ENCODE data around the gene PAQR6. TPM values are rescaled to one million over a fixed set of nuclear protein-coding genes. Genes with fewer than 3 reads are reported as not detected.

PAQR6 gene
- total RNA-seq, 1 experiment from 2014 or later, result 0.92 TPM

DNA sequence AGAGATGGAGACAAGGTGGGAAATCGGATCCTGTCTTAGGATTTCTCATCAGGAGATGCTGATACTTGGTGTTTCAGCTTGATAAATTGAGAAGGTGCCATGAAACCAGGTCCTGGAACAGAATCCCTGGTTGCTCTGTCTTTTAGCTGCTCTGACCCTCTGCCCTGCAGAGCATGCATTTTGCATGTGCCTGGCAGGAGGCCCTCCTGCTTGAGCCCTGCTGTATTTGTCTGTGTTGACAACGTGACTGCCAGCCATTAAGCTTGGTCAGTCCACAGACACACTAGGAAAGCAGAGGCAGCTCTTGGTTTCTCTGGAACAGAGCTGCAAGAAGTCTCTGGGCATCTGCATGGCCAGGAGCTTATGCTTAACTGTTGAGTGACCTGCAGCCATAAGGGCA is 51.4 kb downstream of the PAQR6 start:
- no peak for DNase-seq (ENCODE audit: low read depth, low spot score)
- no peak for ATAC-seq
- Histone ChIP-seq H3K36me3 (ENCODE audit: control insufficient read depth, insufficient read depth, low read length) (peaks cover 4% of the 10 kb centered on the region; the same call in 1 of the 2 replicates), H3K4me1 (ENCODE audit: control insufficient read depth, insufficient read depth, low read length) (peaks cover 10% of the 10 kb centered on the region; the same call in 1 of the 2 replicates), H3K4me3 (ENCODE audit: low read depth in 2 of 2, low read length in 2 of 2) (no peak overlapping the region), H3K9me3 (ENCODE audit: control insufficient read depth, insufficient read depth, low read depth, low read length) (no peaks in the 10 kb centered on the region), H3K27me3 (ENCODE audit: control insufficient read depth, insufficient read depth, low read length) (no peaks in the 10 kb centered on the region), H3K27ac (ENCODE audit: low read length) (no peak overlapping the region)
- CTCF ChIA-PET, result no interaction called here
- BruUV-seq (replicated peaks), result no TSS peak
- intact Hi-C loops (cut with micrococcal nuclease; ENCODE audit: unreplicated experiment), result no loop called here
- TF ChIP-seq TCF7L2 (IDR thresholded peaks at IDR 0.05; ENCODE audit: low read depth, low read length) (no peak), SIN3A (IDR thresholded peaks at IDR 0.05; ENCODE audit: borderline replicate concordance, insufficient read depth, low read depth, low read length) (no peak), POLR2AphosphoS5 (IDR thresholded peaks at IDR 0.05; ENCODE audit: low read depth, low read length) (no peak)
- TF ChIP-seq, protein P1, sequence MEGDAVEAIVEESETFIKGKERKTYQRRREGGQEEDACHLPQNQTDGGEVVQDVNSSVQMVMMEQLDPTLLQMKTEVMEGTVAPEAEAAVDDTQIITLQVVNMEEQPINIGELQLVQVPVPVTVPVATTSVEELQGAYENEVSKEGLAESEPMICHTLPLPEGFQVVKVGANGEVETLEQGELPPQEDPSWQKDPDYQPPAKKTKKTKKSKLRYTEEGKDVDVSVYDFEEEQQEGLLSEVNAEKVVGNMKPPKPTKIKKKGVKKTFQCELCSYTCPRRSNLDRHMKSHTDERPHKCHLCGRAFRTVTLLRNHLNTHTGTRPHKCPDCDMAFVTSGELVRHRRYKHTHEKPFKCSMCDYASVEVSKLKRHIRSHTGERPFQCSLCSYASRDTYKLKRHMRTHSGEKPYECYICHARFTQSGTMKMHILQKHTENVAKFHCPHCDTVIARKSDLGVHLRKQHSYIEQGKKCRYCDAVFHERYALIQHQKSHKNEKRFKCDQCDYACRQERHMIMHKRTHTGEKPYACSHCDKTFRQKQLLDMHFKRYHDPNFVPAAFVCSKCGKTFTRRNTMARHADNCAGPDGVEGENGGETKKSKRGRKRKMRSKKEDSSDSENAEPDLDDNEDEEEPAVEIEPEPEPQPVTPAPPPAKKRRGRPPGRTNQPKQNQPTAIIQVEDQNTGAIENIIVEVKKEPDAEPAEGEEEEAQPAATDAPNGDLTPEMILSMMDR (IDR thresholded peaks at IDR 0.05), result no peak
- TF ChIP-seq, protein P2, sequence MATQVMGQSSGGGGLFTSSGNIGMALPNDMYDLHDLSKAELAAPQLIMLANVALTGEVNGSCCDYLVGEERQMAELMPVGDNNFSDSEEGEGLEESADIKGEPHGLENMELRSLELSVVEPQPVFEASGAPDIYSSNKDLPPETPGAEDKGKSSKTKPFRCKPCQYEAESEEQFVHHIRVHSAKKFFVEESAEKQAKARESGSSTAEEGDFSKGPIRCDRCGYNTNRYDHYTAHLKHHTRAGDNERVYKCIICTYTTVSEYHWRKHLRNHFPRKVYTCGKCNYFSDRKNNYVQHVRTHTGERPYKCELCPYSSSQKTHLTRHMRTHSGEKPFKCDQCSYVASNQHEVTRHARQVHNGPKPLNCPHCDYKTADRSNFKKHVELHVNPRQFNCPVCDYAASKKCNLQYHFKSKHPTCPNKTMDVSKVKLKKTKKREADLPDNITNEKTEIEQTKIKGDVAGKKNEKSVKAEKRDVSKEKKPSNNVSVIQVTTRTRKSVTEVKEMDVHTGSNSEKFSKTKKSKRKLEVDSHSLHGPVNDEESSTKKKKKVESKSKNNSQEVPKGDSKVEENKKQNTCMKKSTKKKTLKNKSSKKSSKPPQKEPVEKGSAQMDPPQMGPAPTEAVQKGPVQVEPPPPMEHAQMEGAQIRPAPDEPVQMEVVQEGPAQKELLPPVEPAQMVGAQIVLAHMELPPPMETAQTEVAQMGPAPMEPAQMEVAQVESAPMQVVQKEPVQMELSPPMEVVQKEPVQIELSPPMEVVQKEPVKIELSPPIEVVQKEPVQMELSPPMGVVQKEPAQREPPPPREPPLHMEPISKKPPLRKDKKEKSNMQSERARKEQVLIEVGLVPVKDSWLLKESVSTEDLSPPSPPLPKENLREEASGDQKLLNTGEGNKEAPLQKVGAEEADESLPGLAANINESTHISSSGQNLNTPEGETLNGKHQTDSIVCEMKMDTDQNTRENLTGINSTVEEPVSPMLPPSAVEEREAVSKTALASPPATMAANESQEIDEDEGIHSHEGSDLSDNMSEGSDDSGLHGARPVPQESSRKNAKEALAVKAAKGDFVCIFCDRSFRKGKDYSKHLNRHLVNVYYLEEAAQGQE (IDR thresholded peaks at IDR 0.05; ENCODE audit: insufficient read depth in 1 of 2, low read depth in 2 of 2, low read length in 1 of 2), result no peak
- POLR2A ChIA-PET, result interaction anchor here (0.9 kb wide), 1 partner anchor 16 kb away, joined by 9 read pairs; the partner anchor contains the start of gene PMF1
- in situ Hi-C loops (cut with HindIII; ENCODE audit: low pct_unique_long_range_greater_than_20kb, low sequenced_read_pairs), result no loop called here

DNA sequence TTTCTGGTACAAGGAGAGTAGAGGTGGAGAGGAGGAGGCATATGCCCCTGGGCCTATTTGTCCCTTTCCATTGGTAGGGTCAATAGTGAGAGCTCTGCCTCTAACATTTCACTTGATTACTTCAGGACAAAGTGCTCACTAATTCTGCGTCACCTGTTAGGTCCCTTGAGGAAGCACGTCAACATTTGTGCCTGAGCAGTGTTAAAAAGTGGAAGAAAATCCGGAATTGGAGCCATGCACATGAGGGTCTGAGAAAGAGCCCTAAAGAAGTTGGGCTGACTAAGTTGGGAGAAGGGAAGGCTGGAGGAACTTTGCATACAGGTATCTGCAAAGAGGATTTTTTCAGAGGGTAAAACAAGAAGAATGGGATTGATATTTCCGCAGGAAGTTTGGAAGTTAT is 52.0 kb downstream of the PAQR6 start:
- TF ChIP-seq, protein P1 (IDR thresholded peaks at IDR 0.05), result no peak
- TF ChIP-seq POLR2AphosphoS5 (IDR thresholded peaks at IDR 0.05; ENCODE audit: low read depth, low read length) (no peak), SIN3A (IDR thresholded peaks at IDR 0.05; ENCODE audit: borderline replicate concordance, insufficient read depth, low read depth, low read length) (no peak), TCF7L2 (IDR thresholded peaks at IDR 0.05; ENCODE audit: low read depth, low read length) (no peak)
- TF ChIP-seq, protein P2 (IDR thresholded peaks at IDR 0.05; ENCODE audit: insufficient read depth in 1 of 2, low read depth in 2 of 2, low read length in 1 of 2), result no peak
- ChIA-PET CTCF (no interaction called here), POLR2A (no interaction called here)
- Histone ChIP-seq H3K4me3 (ENCODE audit: low read depth in 2 of 2, low read length in 2 of 2) (no peak overlapping the region), H3K9me3 (ENCODE audit: control insufficient read depth, insufficient read depth, low read depth, low read length) (no peaks in the 10 kb centered on the region), H3K27ac (ENCODE audit: low read length) (no peak overlapping the region), H3K36me3 (ENCODE audit: control insufficient read depth, insufficient read depth, low read length) (peaks cover 4% of the 10 kb centered on the region; the same call in 1 of the 2 replicates), H3K27me3 (ENCODE audit: control insufficient read depth, insufficient read depth, low read length) (no peaks in the 10 kb centered on the region), H3K4me1 (ENCODE audit: control insufficient read depth, insufficient read depth, low read length) (peaks cover 10% of the 10 kb centered on the region; the same call in 1 of the 2 replicates)
- in situ Hi-C loops (cut with HindIII; ENCODE audit: low pct_unique_long_range_greater_than_20kb, low sequenced_read_pairs), result no loop called here
- ATAC-seq (no peak), DNase-seq (ENCODE audit: low read depth, low spot score) (no peak)
- no TSS peak for BruUV-seq (replicated peaks)
- intact Hi-C loops (cut with micrococcal nuclease; ENCODE audit: unreplicated experiment), result no loop called here

Measured in Panc1 (cell line).